HEK293 (cell line): Measurements from ENCODE around the gene ALOX5.

Experiments
- CTCF ChIA-PET: fragments of 350-600 bp; formaldehyde crosslinking; extraction: SDS; loops from one replicate; lab custom pipeline; 2021; ENCODE audit warnings: antibody characterized with exemption; lab: Yijun Ruan, JAX
- POLR2A ChIA-PET: fragments of 300-600 bp; formaldehyde crosslinking; extraction: SDS; loops from one replicate; lab custom pipeline; 2020; ENCODE audit warnings: antibody characterized with exemption, inconsistent platforms; lab: Yijun Ruan, JAX
- H3K27ac ChIP-seq: fragments of 200-500 bp; sonication (Bioruptor generic); 2 replicates; pipeline ENCODE4 v1.5.1; 2014; ENCODE audit warnings: low read depth, low read length, control low read depth, inconsistent platforms; ENCODE audit errors: extremely low read depth
- H3K36me3 ChIP-seq, 2 experiments: fragments of 200-500 bp in 1 of 2; sonication (Bioruptor generic) in 1 of 2; 1 replicate in 1 of 2; 2 replicates in 1 of 2; pipeline ENCODE4 v1.5.1; 2014 to 2017; ENCODE audit warnings: inconsistent platforms in 2 of 2, low read length in 2 of 2; ENCODE audit not compliant: control insufficient read depth in 2 of 2, insufficient read depth in 1 of 2
- H3K4me1 ChIP-seq: fragments of 200-500 bp; sonication (Bioruptor generic); 2 replicates; pipeline ENCODE4 v1.5.1; 2014; ENCODE audit warnings: mild to moderate bottlenecking, low read length, inconsistent platforms; ENCODE audit not compliant: control insufficient read depth, insufficient read depth
- H3K4me3 ChIP-seq: 2 replicates; pipeline ENCODE4 v1.5.1; 2011; ENCODE audit warnings: low read depth, mild to moderate bottlenecking, control low read depth, low read length, moderate library complexity
- H3K9me3 ChIP-seq: fragments of 200-500 bp; sonication (Bioruptor generic); 2 replicates; pipeline ENCODE4 v1.5.1; 2014; ENCODE audit warnings: low read depth, low read length, inconsistent platforms; ENCODE audit not compliant: control insufficient read depth, insufficient read depth
- BCL11A ChIP-seq: fragments of 450-650 bp; formaldehyde crosslinking; IDR thresholded peaks from 2 replicates; pipeline ENCODE4 v1.5.1; 2016; ENCODE audit warnings: low read depth, missing biosample characterization, missing genetic modification characterization
- HOXA7 ChIP-seq: sonication (generic); formaldehyde crosslinking; IDR thresholded peaks from 2 replicates; pipeline ENCODE4 v1.8.1; 2022; ENCODE audit warnings: missing genetic modification reagents, borderline replicate concordance
- KLF7 ChIP-seq: fragments of 450-650 bp; formaldehyde crosslinking; IDR thresholded peaks from 2 replicates; pipeline ENCODE4 v1.5.1; 2016; ENCODE audit warnings: missing biosample characterization, missing genetic modification characterization, borderline replicate concordance
- KLF8 ChIP-seq: fragments of 450-650 bp; formaldehyde crosslinking; IDR thresholded peaks from 2 replicates; pipeline ENCODE4 v1.5.1; 2016; ENCODE audit warnings: missing biosample characterization, missing genetic modification characterization
- MEIS1 ChIP-seq: sonication (generic); formaldehyde crosslinking; IDR thresholded peaks from 2 replicates; pipeline ENCODE4 v1.8.1; 2022; ENCODE audit warnings: missing genetic modification reagents, mild to moderate bottlenecking, borderline replicate concordance
- MYNN ChIP-seq: fragments of 450-650 bp; formaldehyde crosslinking; IDR thresholded peaks from 2 replicates; pipeline ENCODE4 v1.5.1; 2016; ENCODE audit warnings: missing biosample characterization, missing genetic modification characterization, borderline replicate concordance
- SP7 ChIP-seq: fragments of 450-650 bp; formaldehyde crosslinking; IDR thresholded peaks from 2 replicates; pipeline ENCODE4 v1.5.1; 2016; ENCODE audit warnings: missing biosample characterization, missing genetic modification characterization
- ZBTB1 ChIP-seq: fragments of 450-650 bp; formaldehyde crosslinking; IDR thresholded peaks from 2 replicates; pipeline ENCODE4 v1.5.1; 2016; ENCODE audit warnings: missing biosample characterization, missing genetic modification characterization
- ZBTB48 ChIP-seq: fragments of 450-650 bp; formaldehyde crosslinking; IDR thresholded peaks from 2 replicates; pipeline ENCODE4 v1.5.1; 2016; ENCODE audit warnings: missing biosample characterization, missing genetic modification characterization
- ZFP69B ChIP-seq: fragments of 450-650 bp; formaldehyde crosslinking; IDR thresholded peaks from 2 replicates; pipeline ENCODE4 v1.5.1; 2016; ENCODE audit warnings: missing biosample characterization, missing genetic modification characterization
- ZNF10 ChIP-seq: fragments of 450-650 bp; formaldehyde crosslinking; IDR thresholded peaks from 2 replicates; pipeline ENCODE4 v1.5.1; 2017; ENCODE audit warnings: missing biosample characterization, missing genetic modification characterization
- ZNF174 ChIP-seq: fragments of 450-650 bp; formaldehyde crosslinking; IDR thresholded peaks from 2 replicates; pipeline ENCODE4 v1.5.0; 2017; ENCODE audit warnings: missing biosample characterization, mild to moderate bottlenecking, missing genetic modification characterization
- ZNF19 ChIP-seq: fragments of 450-650 bp; formaldehyde crosslinking; IDR thresholded peaks from 2 replicates; pipeline ENCODE4; 2016; ENCODE audit warnings: missing biosample characterization, missing genetic modification characterization, low read depth
- ZNF2 ChIP-seq: fragments of 450-650 bp; formaldehyde crosslinking; IDR thresholded peaks from 2 replicates; pipeline ENCODE4 v1.5.1; 2016; ENCODE audit warnings: missing biosample characterization, missing genetic modification characterization
- ZNF211 ChIP-seq: fragments of 450-650 bp; formaldehyde crosslinking; IDR thresholded peaks from 2 replicates; pipeline ENCODE4 v1.5.1; 2016; ENCODE audit warnings: low read depth, missing biosample characterization, missing genetic modification characterization
- ZNF37A ChIP-seq: fragments of 450-650 bp; IDR thresholded peaks from 2 replicates; pipeline ENCODE4 v1.5.1; 2018; ENCODE audit warnings: missing biosample characterization, missing genetic modification characterization
- ZNF416 ChIP-seq: fragments of 450-650 bp; formaldehyde crosslinking; IDR thresholded peaks from 2 replicates; pipeline ENCODE4 v1.5.1; 2016; ENCODE audit warnings: missing biosample characterization, missing genetic modification characterization
- ZNF514 ChIP-seq: fragments of 450-650 bp; formaldehyde crosslinking; IDR thresholded peaks from 2 replicates; pipeline ENCODE4 v1.5.1; 2016; ENCODE audit warnings: missing biosample characterization, missing genetic modification characterization
- ZNF561 ChIP-seq: fragments of 450-650 bp; IDR thresholded peaks from 2 replicates; pipeline ENCODE4 v1.5.1; 2018; ENCODE audit warnings: missing biosample characterization, missing genetic modification characterization, borderline replicate concordance
- ZNF596 ChIP-seq: fragments of 450-650 bp; IDR thresholded peaks from 2 replicates; pipeline ENCODE4 v1.5.0; 2018; ENCODE audit warnings: missing biosample characterization, mild to moderate bottlenecking, missing genetic modification characterization, moderate library complexity
- ZSCAN23 ChIP-seq: fragments of 450-650 bp; formaldehyde crosslinking; IDR thresholded peaks from 2 replicates; pipeline ENCODE4 v1.5.1; 2016; ENCODE audit warnings: missing biosample characterization, missing genetic modification characterization
- TF ChIP-seq, protein P1 (sequence below): fragments of 450-650 bp; formaldehyde crosslinking; IDR thresholded peaks from 2 replicates; pipeline ENCODE4 v1.5.1; 2016; ENCODE audit warnings: missing biosample characterization, missing genetic modification characterization
- TF ChIP-seq, protein P2 (sequence below): fragments of 450-650 bp; formaldehyde crosslinking; conservative IDR thresholded peaks from 2 replicates; pipeline ENCODE4 v1.5.1; 2016; ENCODE audit warnings: low read depth, missing biosample characterization, missing genetic modification characterization
- TF ChIP-seq, protein P3 (sequence below): fragments of 450-650 bp; formaldehyde crosslinking; IDR thresholded peaks from 2 replicates; pipeline ENCODE4 v1.5.1; 2017; ENCODE audit warnings: missing biosample characterization, missing genetic modification characterization
- TF ChIP-seq, protein P4 (sequence below): fragments of 450-650 bp; formaldehyde crosslinking; IDR thresholded peaks from 2 replicates; pipeline ENCODE4 v1.5.1; 2016; ENCODE audit warnings: missing biosample characterization, missing genetic modification characterization

ALOX5 gene

DNA sequence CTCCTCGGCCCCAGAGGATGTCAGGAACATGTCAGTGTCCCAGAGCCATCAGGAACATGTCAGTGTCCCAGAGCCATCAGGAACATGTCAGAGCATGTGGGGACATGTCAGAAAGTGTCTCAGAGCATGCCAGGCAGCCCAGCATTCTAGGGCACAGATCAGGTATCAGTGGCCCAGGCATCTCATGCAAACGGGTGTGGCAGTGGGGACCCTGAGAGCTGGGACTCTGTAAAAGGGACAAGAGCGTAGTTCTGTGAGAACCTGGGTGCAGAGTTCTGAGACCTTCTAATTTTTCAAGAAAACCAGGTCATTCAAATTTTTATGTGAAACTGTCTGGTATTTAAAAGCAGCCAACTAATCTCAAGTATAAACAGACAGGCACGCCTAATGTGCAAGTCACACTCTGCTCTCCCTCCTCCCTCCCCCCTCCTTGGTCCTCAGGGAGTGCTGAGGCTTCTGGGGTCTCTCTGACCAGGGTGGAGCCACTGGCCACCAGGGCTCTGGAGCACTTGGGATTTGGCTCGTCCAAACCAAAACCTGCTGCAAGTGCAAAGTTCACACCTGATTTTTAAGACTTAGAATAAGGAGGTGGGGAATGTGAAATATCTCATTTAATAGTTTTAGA, 64.6 kb downstream of the ALOX5 start (continued):
- TF ChIP-seq MEIS1 (CRISPR knock-in tag) (no peak), ZNF37A (tag by site-specific recombination) (no peak), ZBTB48 (no peak)
- TF ChIP-seq, protein P1, sequence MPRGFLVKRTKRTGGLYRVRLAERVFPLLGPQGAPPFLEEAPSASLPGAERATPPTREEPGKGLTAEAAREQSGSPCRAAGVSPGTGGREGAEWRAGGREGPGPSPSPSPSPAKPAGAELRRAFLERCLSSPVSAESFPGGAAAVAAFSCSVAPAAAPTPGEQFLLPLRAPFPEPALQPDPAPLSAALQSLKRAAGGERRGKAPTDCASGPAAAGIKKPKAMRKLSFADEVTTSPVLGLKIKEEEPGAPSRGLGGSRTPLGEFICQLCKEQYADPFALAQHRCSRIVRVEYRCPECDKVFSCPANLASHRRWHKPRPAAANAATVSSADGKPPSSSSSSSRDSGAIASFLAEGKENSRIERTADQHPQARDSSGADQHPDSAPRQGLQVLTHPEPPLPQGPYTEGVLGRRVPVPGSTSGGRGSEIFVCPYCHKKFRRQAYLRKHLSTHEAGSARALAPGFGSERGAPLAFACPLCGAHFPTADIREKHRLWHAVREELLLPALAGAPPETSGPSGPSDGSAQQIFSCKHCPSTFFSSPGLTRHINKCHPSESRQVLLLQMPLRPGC (tag by site-specific recombination): no peak
- TF ChIP-seq, protein P2, sequence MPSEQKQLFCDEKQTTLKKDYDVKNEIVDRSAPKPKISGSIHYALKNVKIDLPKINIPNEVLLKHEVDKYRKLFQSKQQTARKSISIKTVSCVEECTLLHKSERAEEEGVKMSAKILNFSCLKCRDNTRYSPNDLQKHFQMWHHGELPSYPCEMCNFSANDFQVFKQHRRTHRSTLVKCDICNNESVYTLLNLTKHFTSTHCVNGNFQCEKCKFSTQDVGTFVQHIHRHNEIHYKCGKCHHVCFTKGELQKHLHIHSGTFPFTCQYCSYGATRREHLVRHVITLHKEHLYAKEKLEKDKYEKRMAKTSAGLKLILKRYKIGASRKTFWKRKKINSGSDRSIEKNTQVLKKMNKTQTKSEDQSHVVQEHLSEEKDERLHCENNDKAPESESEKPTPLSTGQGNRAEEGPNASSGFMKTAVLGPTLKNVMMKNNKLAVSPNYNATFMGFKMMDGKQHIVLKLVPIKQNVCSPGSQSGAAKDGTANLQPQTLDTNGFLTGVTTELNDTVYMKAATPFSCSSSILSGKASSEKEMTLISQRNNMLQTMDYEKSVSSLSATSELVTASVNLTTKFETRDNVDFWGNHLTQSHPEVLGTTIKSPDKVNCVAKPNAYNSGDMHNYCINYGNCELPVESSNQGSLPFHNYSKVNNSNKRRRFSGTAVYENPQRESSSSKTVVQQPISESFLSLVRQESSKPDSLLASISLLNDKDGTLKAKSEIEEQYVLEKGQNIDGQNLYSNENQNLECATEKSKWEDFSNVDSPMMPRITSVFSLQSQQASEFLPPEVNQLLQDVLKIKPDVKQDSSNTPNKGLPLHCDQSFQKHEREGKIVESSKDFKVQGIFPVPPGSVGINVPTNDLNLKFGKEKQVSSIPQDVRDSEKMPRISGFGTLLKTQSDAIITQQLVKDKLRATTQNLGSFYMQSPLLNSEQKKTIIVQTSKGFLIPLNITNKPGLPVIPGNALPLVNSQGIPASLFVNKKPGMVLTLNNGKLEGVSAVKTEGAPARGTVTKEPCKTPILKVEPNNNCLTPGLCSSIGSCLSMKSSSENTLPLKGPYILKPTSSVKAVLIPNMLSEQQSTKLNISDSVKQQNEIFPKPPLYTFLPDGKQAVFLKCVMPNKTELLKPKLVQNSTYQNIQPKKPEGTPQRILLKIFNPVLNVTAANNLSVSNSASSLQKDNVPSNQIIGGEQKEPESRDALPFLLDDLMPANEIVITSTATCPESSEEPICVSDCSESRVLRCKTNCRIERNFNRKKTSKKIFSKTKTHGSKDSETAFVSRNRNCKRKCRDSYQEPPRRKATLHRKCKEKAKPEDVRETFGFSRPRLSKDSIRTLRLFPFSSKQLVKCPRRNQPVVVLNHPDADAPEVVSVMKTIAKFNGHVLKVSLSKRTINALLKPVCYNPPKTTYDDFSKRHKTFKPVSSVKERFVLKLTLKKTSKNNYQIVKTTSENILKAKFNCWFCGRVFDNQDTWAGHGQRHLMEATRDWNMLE (tag by site-specific recombination): no peak
- TF ChIP-seq, protein P3, sequence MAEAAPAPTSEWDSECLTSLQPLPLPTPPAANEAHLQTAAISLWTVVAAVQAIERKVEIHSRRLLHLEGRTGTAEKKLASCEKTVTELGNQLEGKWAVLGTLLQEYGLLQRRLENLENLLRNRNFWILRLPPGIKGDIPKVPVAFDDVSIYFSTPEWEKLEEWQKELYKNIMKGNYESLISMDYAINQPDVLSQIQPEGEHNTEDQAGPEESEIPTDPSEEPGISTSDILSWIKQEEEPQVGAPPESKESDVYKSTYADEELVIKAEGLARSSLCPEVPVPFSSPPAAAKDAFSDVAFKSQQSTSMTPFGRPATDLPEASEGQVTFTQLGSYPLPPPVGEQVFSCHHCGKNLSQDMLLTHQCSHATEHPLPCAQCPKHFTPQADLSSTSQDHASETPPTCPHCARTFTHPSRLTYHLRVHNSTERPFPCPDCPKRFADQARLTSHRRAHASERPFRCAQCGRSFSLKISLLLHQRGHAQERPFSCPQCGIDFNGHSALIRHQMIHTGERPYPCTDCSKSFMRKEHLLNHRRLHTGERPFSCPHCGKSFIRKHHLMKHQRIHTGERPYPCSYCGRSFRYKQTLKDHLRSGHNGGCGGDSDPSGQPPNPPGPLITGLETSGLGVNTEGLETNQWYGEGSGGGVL (tag by site-specific recombination): no peak
- TF ChIP-seq, all 188 proteins: peak for 0

DNA sequence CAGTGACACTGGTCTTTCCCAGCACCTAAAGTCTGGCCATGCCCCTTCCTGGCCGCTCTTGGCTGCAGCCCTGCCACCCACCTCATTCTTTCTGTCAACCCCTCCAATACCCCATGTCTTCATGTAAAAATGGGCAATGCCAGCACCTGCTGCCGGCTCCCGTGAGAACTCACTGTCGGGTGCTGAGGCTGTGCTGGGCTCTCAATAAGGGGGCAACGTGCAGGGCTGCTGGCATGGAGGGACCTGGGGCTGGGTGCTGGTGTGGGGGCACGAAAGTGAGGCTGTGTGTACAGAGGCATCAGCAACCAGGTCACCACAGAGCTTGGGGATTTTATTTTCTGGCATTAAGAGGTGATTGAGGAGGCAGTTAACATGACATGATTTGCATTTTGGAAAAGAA, 65.3 kb downstream of the ALOX5 start:
- CTCF ChIA-PET: no interaction called here
- Histone ChIP-seq H3K9me3 (no peaks in the 10 kb centered on the region), H3K4me1 (no peaks in the 10 kb centered on the region), H3K36me3 (no peaks in the 10 kb centered on the region), H3K4me3 (no peak overlapping the region), H3K27ac (no peak overlapping the region)
- POLR2A ChIA-PET: no interaction called here
- TF ChIP-seq SP7: no peak
- TF ChIP-seq ZNF561 (tag by site-specific recombination): no peak
- TF ChIP-seq ZNF416: no peak
- TF ChIP-seq ZNF596: no peak
- no peak for TF ChIP-seq ZFP69B (tag by site-specific recombination)
- no peak for TF ChIP-seq HOXA7 (CRISPR knock-in tag)
- TF ChIP-seq ZSCAN23: no peak
- no peak for TF ChIP-seq ZNF10 (tag by site-specific recombination)
- TF ChIP-seq MYNN: no peak
- TF ChIP-seq KLF8 (tag by site-specific recombination): no peak
- no peak for TF ChIP-seq ZNF2 (tag by site-specific recombination)

DNA sequence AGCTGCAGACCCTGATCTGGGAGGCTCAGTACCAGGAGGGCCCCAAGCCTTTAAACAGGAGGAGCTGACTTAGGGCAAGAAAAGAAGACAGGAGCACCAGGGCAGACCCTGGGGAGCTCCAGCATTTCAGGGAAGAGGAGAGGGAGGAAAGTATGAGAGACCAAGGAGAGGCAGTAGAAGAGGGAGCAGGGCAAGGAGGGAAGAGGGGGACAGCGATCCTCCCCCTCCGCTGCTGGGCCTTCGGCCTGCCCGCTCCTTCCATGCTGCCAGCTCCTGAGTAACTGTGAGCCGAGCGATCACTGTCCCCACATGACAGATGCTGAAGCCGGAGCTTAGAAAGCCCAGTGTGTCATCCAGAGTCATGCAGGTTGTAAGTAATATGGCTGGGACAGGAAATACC, 65.9 kb downstream of the ALOX5 start:
- H3K4me3 ChIP-seq: no peak overlapping the region
- no peak overlapping the region for H3K27ac ChIP-seq
- no peaks in the 10 kb centered on the region for H3K9me3 ChIP-seq
- H3K4me1 ChIP-seq: no peaks in the 10 kb centered on the region
- no peaks in the 10 kb centered on the region for H3K36me3 ChIP-seq
- ChIA-PET POLR2A (no interaction called here), CTCF (no interaction called here)
- TF ChIP-seq ZBTB1: no peak
- TF ChIP-seq ZNF514 (tag by site-specific recombination): no peak
- TF ChIP-seq ZNF211 (tag by site-specific recombination): no peak
- TF ChIP-seq BCL11A: no peak
- TF ChIP-seq, protein P4, sequence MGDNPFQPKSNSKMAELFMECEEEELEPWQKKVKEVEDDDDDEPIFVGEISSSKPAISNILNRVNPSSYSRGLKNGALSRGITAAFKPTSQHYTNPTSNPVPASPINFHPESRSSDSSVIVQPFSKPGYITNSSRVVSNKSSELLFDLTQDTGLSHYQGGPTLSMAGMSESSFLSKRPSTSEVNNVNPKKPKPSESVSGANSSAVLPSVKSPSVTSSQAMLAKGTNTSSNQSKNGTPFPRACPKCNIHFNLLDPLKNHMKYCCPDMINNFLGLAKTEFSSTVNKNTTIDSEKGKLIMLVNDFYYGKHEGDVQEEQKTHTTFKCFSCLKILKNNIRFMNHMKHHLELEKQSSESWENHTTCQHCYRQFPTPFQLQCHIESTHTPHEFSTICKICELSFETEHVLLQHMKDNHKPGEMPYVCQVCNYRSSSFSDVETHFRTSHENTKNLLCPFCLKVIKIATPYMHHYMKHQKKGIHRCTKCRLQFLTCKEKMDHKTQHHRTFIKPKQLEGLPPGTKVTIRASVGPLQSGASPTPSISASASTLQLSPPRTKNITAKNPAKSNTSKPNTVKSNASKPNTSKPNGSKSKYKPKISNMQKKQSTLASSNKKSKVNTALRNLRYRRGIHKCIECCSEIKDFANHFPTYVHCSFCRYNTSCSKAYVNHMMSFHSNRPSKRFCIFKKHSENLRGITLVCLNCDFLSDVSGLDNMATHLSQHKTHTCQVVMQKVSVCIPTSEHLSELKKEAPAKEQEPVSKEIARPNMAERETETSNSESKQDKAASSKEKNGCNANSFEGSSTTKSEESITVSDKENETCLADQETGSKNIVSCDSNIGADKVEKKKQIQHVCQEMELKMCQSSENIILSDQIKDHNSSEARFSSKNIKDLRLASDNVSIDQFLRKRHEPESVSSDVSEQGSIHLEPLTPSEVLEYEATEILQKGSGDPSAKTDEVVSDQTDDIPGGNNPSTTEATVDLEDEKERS (tag by site-specific recombination): no peak
- TF ChIP-seq ZNF19 (tag by site-specific recombination): no peak
- TF ChIP-seq KLF7 (tag by site-specific recombination): no peak
- TF ChIP-seq ZNF174 (tag by site-specific recombination): no peak
